GM12872 (cell line): ENCODE results near the gene FDXR.

Experiments used
- TF ChIP-seq, protein P1 (sequence below): IDR thresholded peaks from 3 replicates; pipeline ENCODE4 v1.5.1; 2011; ENCODE audit warnings: low read depth, mild to moderate bottlenecking, low read length, moderate library complexity; ENCODE audit not compliant: insufficient read depth

Gene FDXR

DNA sequence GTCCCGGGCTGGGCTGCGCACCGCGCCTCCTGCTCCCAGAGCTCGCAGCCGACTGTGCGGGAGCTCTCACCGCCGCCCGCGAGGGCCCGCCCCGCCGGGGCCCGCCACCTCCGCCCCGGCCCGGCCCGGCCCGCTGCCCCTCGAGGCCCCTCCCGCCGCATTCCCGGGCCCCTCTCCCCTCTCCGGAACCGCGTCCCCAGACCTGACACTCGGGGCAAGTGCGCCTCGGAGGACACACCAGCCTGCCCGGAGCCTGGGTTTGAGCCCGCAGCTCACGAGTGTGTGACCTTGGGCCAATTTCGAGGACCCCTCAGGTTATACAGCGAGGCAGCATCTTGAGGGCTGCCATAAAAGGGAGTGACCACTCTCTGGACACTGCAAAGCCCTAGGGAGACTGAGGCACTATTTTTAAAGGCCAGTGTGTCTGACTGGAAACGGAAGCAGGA, 11.1 kb downstream of the FDXR start:
- TF ChIP-seq, protein P1, sequence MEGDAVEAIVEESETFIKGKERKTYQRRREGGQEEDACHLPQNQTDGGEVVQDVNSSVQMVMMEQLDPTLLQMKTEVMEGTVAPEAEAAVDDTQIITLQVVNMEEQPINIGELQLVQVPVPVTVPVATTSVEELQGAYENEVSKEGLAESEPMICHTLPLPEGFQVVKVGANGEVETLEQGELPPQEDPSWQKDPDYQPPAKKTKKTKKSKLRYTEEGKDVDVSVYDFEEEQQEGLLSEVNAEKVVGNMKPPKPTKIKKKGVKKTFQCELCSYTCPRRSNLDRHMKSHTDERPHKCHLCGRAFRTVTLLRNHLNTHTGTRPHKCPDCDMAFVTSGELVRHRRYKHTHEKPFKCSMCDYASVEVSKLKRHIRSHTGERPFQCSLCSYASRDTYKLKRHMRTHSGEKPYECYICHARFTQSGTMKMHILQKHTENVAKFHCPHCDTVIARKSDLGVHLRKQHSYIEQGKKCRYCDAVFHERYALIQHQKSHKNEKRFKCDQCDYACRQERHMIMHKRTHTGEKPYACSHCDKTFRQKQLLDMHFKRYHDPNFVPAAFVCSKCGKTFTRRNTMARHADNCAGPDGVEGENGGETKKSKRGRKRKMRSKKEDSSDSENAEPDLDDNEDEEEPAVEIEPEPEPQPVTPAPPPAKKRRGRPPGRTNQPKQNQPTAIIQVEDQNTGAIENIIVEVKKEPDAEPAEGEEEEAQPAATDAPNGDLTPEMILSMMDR = no peak

DNA sequence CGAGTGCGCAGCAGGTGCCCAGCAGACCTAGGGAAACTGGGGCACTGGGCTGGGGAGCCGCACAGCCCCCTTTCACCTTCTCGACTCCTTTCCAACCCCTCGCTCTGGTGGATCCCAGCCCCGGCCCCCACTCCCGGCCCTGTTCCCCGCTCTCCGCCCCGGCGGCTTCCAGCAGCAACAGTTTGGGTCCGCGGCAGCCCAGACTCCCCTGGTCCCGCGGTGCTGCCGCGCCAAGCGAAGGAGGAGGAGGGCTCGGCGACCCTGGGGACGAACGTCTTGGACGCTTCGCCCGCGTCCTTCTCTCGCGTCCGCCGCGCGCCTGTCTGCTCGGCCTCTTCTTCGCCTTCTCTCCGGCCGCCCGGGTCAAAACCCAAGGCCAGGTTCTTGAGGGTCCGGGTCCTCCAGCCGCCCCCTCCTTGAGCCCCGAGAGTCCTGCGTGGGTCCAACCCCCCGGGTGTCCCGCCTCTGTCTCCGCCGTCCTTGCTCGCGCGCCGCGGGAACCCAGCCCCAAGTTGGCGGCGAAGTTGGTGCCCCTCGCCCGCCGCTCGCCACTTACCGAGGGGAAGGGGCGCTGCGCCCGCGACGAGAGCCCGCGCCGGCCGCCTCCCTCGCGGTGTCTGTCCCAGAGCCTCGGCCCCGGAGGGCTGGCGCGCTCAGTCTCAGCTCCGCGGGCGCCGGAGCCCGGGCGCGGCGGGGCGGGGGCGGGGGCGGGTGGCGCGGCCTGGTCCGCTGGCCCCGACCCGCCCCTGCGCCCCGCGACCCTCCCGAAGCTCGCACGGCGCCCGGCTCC, 11.7 kb downstream of the FDXR start:
- TF ChIP-seq, protein P1 = no peak

DNA sequence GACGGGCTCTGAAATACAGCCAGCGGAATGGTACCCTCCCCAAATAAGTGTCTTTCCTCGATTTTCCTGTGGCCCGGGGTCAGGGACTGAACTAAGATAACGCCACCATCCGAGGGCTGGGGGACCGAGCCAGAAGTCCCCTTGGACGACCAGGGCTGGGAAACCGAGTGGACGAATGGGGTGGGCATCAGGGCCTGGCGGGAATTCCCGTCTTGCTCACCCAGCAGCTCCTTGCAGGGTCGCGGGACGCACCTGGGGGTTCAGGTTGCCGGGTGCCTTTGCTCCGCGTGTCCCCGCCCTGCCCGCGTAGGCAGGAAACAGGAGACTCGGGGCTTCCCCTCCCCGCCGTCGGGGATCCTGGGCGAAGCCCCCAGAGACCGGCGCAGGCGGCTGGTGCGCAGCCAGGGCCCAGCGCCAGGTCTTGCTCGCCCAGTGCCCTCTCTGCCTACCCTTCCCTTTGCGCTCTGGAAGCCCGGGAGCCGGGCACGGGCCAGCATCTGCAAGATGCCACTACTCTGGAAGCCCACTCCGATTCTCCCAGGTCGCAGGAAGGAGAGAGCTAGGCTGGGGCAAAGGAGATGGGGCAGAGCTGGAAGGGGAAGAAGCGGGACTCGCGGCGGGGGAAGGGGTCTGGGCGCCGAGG, 12.4 kb downstream of the FDXR start:
- TF ChIP-seq, protein P1 = no peak

DNA sequence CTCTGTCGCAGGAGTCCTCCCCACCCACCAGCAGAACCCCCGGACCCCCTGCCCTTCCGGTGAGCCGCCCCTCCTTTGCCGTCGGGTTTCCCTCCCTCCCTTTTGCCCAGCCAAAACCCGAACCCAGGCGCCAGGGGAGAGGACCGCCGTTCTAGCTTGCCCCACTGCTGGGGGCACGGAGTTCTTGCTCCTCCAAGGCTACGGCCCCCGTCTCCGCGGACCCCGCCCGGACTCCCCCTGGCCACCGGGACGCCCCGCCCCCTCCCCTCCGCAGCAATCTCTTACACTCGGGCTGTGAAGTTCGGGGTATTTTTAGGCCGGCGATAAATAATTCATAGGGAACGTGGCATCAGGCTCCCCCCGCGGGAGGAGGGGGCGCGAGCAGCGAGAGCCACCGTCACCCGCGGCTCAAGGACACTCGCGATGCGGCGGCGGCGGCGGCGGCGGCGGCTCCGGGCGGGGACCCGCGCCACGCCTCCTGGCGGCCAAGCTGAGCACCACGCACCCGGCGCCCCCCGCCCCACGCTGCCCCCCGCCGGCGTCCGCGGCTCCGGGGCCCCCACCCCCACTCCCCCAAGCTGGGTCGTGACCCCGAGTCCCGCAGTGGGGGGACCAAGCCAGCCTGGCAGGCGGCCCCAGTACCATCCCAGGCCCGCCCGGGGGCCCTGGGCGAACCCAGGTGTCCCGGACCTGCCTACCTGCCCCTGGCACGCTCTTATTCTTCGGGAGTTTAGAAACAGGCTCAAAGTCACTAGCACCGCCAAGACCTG, 13.2 kb downstream of the FDXR start, which contains the start of gene GRIN2C:
TSS of gene GRIN2C (minus strand) at position 427 of the 770 bp plus-strand sequence. CDS start 4,793 bp downstream, outside the sequence.
- TF ChIP-seq, protein P1 = no peak

DNA sequence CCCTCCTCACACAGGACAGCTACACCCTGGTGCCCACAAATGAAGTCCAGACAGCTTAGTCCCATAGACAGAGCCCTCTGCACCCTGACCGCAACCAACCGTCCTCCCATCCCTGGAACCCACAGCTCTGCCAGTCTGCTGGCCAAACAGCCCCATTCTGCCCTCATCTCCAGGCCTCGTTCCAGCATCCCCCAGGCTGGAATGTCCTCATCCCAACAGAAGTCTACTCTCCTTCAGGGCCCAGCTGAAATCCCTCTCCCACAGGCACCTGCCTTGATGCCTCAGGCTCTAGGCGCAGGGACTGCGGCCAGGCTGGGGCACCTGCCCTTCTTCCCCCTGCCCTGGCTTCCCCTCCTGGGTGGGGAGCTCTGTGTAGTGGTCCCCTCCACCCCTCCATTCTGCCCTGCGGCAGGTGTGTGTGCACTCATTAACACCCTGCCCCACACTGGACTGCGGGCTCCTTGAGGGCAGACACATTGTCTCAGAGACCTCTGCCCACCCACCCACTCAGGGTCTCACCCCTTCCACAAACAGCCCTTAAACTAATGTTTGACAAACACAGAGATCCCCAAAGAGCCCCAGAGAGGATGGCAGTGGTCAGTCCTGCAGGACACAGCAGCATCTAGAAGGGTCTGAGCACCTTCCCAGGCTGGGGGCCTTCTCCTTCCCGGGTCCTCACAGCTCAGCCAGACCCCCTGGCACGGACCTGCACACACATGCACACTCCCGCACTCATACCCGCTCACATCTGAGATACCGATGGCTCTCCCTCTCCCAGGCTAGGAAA, 13.9 kb downstream of the FDXR start:
- TF ChIP-seq, protein P1 = no peak

DNA sequence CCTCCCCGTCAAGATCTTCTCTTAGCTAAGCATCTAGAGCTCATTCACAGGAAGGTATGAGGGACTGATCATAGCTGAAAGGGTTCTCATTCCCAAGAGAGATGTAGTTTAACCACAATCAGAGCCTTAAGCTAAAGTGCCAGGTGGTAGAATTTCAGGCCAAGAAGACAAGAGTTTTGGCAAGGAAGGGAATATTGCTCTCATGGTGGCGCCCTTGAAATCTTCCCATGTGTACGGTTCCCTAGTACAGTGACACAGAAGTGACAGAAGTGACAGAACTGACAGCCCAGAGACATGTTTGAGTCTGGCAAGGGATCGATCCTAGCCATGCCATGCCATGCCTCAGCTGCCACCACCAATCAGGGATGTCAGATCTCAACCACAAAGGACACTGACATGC, 15.6 kb downstream of the FDXR start:
- TF ChIP-seq, protein P1 = no peak
